Measurements from ENCODE around the gene CRNKL1. TPM values are rescaled to one million over a fixed set of nuclear protein-coding genes. Genes with fewer than 3 reads are reported as not detected.

The CRNKL1 gene
- 12.3 and 18.1 TPM in 2 replicates for total RNA-seq

GRCh38 chr20:20052074-20052970, at the start of gene CRNKL1, which contains the start of gene CFAP61:
TSS of gene CRNKL1 (minus strand) at chr20:20052466. CDS start at chr20:20052342, 124 bp downstream.
TSS of gene CFAP61 (plus strand) at chr20:20052532. CDS start at chr20:20056654, 4,122 bp downstream.

GRCh38 chr20:20017001-20017843, 35.0 kb downstream of the CRNKL1 start, which contains the start of gene NAA20:
TSS of gene NAA20 (plus strand) at chr20:20017362. CDS start at chr20:20017397, 35 bp downstream.

Other genes with a start within 250 kb of the CRNKL1 start
- gene NAA20, start 35.1 kb downstream of the CRNKL1 start, total RNA-seq = 29.1 and 29.5 TPM in 2 replicates
- not detected in 2 replicates for gene CFAP61, start 66 bp upstream of the CRNKL1 start, total RNA-seq